ENCODE measurements around the gene AGXT.

Gene AGXT

DNA sequence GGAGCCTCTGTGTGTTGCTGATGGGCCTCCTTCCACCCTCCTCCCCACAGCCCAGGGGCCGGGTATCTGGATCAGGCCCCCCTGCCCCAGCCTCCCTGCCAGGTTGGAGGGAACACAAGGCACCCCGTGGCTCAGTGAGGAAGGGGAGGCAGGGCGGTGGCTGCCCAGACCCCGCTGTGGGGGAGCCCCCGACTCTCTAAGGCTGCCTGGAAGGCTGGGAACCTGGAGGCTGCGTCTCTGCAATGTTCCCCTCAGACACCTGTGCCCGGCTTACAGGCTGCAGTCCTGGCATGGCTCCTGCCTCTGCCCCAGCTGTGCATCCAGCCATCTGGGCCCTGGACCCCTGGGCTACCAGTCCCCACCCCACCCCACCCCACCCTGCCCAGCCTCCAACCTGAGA lies 27.8 kb downstream of the AGXT start:
- TF ChIP-seq REST (IDR thresholded peaks at IDR 0.05; ENCODE audit: insufficient read depth in 1 of 2, low read depth in 2 of 2, low read length in 2 of 2) (no peak), POLR2AphosphoS5 (IDR thresholded peaks at IDR 0.05; ENCODE audit: low read depth, low read length) (no peak), FOXP2 (optimal IDR thresholded peaks at IDR 0.05; ENCODE audit: borderline replicate concordance, extremely low read depth, extremely low read length, insufficient read depth) (no peak), TAF1 (IDR thresholded peaks at IDR 0.05; ENCODE audit: borderline replicate concordance, insufficient read depth, low read length) (no peak), SIN3A (IDR thresholded peaks at IDR 0.05; ENCODE audit: borderline replicate concordance, insufficient read depth, low read length) (no peak)

GRCh38 chr2:240896871-240897692 lies 28.5 kb downstream of the AGXT start:
- TF ChIP-seq POLR2AphosphoS5 (IDR thresholded peaks at IDR 0.05; ENCODE audit: low read depth, low read length) (no peak), TAF1 (IDR thresholded peaks at IDR 0.05; ENCODE audit: borderline replicate concordance, insufficient read depth, low read length) (no peak), REST (IDR thresholded peaks at IDR 0.05; ENCODE audit: insufficient read depth in 1 of 2, low read depth in 2 of 2, low read length in 2 of 2) (no peak), SIN3A (IDR thresholded peaks at IDR 0.05; ENCODE audit: borderline replicate concordance, insufficient read depth, low read length) (no peak), FOXP2 (optimal IDR thresholded peaks at IDR 0.05; ENCODE audit: borderline replicate concordance, extremely low read depth, extremely low read length, insufficient read depth) (no peak)

- TF ChIP-seq SIN3A (IDR thresholded peaks at IDR 0.05; ENCODE audit: borderline replicate concordance, insufficient read depth, low read length), result no peak
- TF ChIP-seq FOXP2 (optimal IDR thresholded peaks at IDR 0.05; ENCODE audit: borderline replicate concordance, extremely low read depth, extremely low read length, insufficient read depth), result no peak
- no peak for TF ChIP-seq POLR2AphosphoS5 (IDR thresholded peaks at IDR 0.05; ENCODE audit: low read depth, low read length)
- TF ChIP-seq REST (IDR thresholded peaks at IDR 0.05; ENCODE audit: insufficient read depth in 1 of 2, low read depth in 2 of 2, low read length in 2 of 2), result no peak
- no peak for TF ChIP-seq TAF1 (IDR thresholded peaks at IDR 0.05; ENCODE audit: borderline replicate concordance, insufficient read depth, low read length)
Measured at GRCh38 chr2:240898108-240898730, 29.6 kb downstream of the AGXT start.

- TF ChIP-seq POLR2AphosphoS5 (IDR thresholded peaks at IDR 0.05; ENCODE audit: low read depth, low read length) (no peak), TAF1 (IDR thresholded peaks at IDR 0.05; ENCODE audit: borderline replicate concordance, insufficient read depth, low read length) (no peak), SIN3A (IDR thresholded peaks at IDR 0.05; ENCODE audit: borderline replicate concordance, insufficient read depth, low read length) (no peak), REST (IDR thresholded peaks at IDR 0.05; ENCODE audit: insufficient read depth in 1 of 2, low read depth in 2 of 2, low read length in 2 of 2) (no peak), FOXP2 (optimal IDR thresholded peaks at IDR 0.05; ENCODE audit: borderline replicate concordance, extremely low read depth, extremely low read length, insufficient read depth) (no peak)
Measured at GRCh38 chr2:240898731-240899467, 30.3 kb downstream of the AGXT start.
